ENCODE data around the gene TAS2R60. TPM values are rescaled to one million over a fixed set of nuclear protein-coding genes. Genes with fewer than 3 reads are reported as not detected.

The TAS2R60 gene
- total RNA-seq, 1 experiment from 2014 or later = 0.24 TPM

GRCh38 chr7:143436325-143436946 lies 6.8 kb upstream of the TAS2R60 start:
- Mint-ChIP-seq H3K4me3 (0 out of 2 replicates have a peak overlapping the region, but pooled peaks have one; percentile 7), H3K27me3 (ENCODE audit: low read depth) (no peaks in the 10 kb centered on the region; the same call in 1 of the 2 replicates), H3K4me1 (peaks cover 22% of the 10 kb centered on the region), H3K9me3 (peaks cover 3% of the 10 kb centered on the region; the same call in 1 of the 2 replicates), H3K36me3 (no peaks in the 10 kb centered on the region; the same call in 1 of the 2 replicates), H3K27ac (peak overlapping the region; percentile 11; the same call in 1 of the 2 replicates)
- CTCF ChIA-PET = interaction anchor here (0.6 to 0.9 kb wide), 2 partner anchors 19 to 56 kb away, joined by 3 read pairs; no protein-coding TSS in a partner anchor
- POLR2A ChIA-PET = no interaction called here
- DNase-seq (ENCODE audit: low spot score) = no peak
- ATAC-seq = 0 out of 2 replicates have a peak, but pooled peaks have one; percentile 30
- no peak for TF ChIP-seq CDX4 (CRISPR knock-in tag; IDR thresholded peaks at IDR 0.05; ENCODE audit: borderline replicate concordance)
- TF ChIP-seq RELA (CRISPR knock-in tag; IDR thresholded peaks at IDR 0.05; ENCODE audit: borderline replicate concordance) = no peak
- TF ChIP-seq IRF1 (CRISPR knock-in tag; IDR thresholded peaks at IDR 0.05) = no peak
- no peak for TF ChIP-seq CREB1 (CRISPR knock-in tag; IDR thresholded peaks at IDR 0.05)
- no peak for TF ChIP-seq USF1 (CRISPR knock-in tag; IDR thresholded peaks at IDR 0.05)
- no peak for TF ChIP-seq FOXP1 (CRISPR knock-in tag; IDR thresholded peaks at IDR 0.05; ENCODE audit: borderline replicate concordance)
- TF ChIP-seq ZNF232 (CRISPR knock-in tag; IDR thresholded peaks at IDR 0.05) = no peak
- TF ChIP-seq NR2C2 (CRISPR knock-in tag; IDR thresholded peaks at IDR 0.05) = no peak
- no peak for TF ChIP-seq ARID4B (CRISPR knock-in tag; IDR thresholded peaks at IDR 0.05; ENCODE audit: borderline replicate concordance)
- no peak for TF ChIP-seq ATF1 (CRISPR knock-in tag; IDR thresholded peaks at IDR 0.05)
- no peak for TF ChIP-seq ZNF423 (CRISPR knock-in tag; IDR thresholded peaks at IDR 0.05)

GRCh38 chr7:143437578-143437977 lies 5.7 kb upstream of the TAS2R60 start:
- Mint-ChIP-seq H3K27me3 (ENCODE audit: low read depth) (no peaks in the 10 kb centered on the region; the same call in 1 of the 2 replicates), H3K36me3 (no peaks in the 10 kb centered on the region; the same call in 1 of the 2 replicates), H3K27ac (no peak overlapping the region), H3K4me3 (no peak overlapping the region), H3K9me3 (peaks cover 3% of the 10 kb centered on the region; the same call in 1 of the 2 replicates), H3K4me1 (peaks cover 22% of the 10 kb centered on the region)
- ATAC-seq = no peak
- ChIA-PET POLR2A (no interaction called here), CTCF (no interaction called here)
- no peak for DNase-seq (ENCODE audit: low spot score)
- TF ChIP-seq TCF7 (CRISPR knock-in tag; IDR thresholded peaks at IDR 0.05; ENCODE audit: low read depth) = no peak
- no peak for TF ChIP-seq TP53 (CRISPR knock-in tag; IDR thresholded peaks at IDR 0.05)
- TF ChIP-seq ZNF423 (CRISPR knock-in tag; IDR thresholded peaks at IDR 0.05) = no peak

GRCh38 chr7:143439866-143440265 lies 3.4 kb upstream of the TAS2R60 start:
- DNase-seq (ENCODE audit: low spot score) = no peak
- POLR2A ChIA-PET = no interaction called here
- H3K27me3 Mint-ChIP-seq (ENCODE audit: low read depth) = no peaks in the 10 kb centered on the region; the same call in 1 of the 2 replicates
- TF ChIP-seq PRDM15 (CRISPR knock-in tag; IDR thresholded peaks at IDR 0.05) = no peak
- no peak for TF ChIP-seq SP1 (CRISPR knock-in tag; conservative IDR thresholded peaks at IDR 0.05)
- no peak for TF ChIP-seq ARID4B (CRISPR knock-in tag; IDR thresholded peaks at IDR 0.05; ENCODE audit: borderline replicate concordance)

More at GRCh38 chr7:143439866-143440265, 3.4 kb upstream of the TAS2R60 start:
- CTCF ChIA-PET = no interaction called here
- H3K36me3 Mint-ChIP-seq = no peaks in the 10 kb centered on the region; the same call in 1 of the 2 replicates
- H3K4me3 Mint-ChIP-seq = no peak overlapping the region
- H3K27ac Mint-ChIP-seq = no peak overlapping the region
- peaks cover 3% of the 10 kb centered on the region; the same call in 1 of the 2 replicates for H3K9me3 Mint-ChIP-seq
- ATAC-seq = no peak
- peaks cover 22% of the 10 kb centered on the region for H3K4me1 Mint-ChIP-seq

Data from WTC11 (cell line).